GM08714 (cell line): ENCODE data around the gene FAM181B.
"Not testable (repeated sequence)": the region's sequence is repeated elsewhere in the genome, so short reads cannot be mapped to it uniquely, and the experiment has no call there.

Experiments used
- H3K4me3 ChIP-seq: fragments of 200-500 bp; sonication (Bioruptor generic); 2 replicates; pipeline ENCODE4 v1.5.1; 2014; ENCODE audit warnings: mild to moderate bottlenecking, low read length, inconsistent platforms
- ZNF274 ChIP-seq: IDR thresholded peaks from 2 replicates; pipeline ENCODE4 v1.6.1; 2012; ENCODE audit warnings: mild to moderate bottlenecking, low read depth, low read length

FAM181B gene

GRCh38 chr11:82719361-82720105 lies 14.1 kb downstream of the FAM181B start:
- H3K4me3 ChIP-seq, result no peak overlapping the region
- TF ChIP-seq ZNF274, result no peak

GRCh38 chr11:82718821-82719220 lies 14.8 kb downstream of the FAM181B start:
- H3K4me3 ChIP-seq, result no peak overlapping the region
- TF ChIP-seq ZNF274, result no peak

GRCh38 chr11:82718307-82718706 lies 15.4 kb downstream of the FAM181B start:
- H3K4me3 ChIP-seq, result no peak overlapping the region
- TF ChIP-seq ZNF274, result no peak

- no peak for TF ChIP-seq ZNF274
- H3K4me3 ChIP-seq, result no peak overlapping the region
These were observed 19.1 kb downstream of the FAM181B start for GRCh38 chr11:82714346-82715174.

- TF ChIP-seq ZNF274, result no peak
- H3K4me3 ChIP-seq, result no peak overlapping the region
These were observed 22.0 kb downstream of the FAM181B start for GRCh38 chr11:82711648-82712047.

GRCh38 chr11:82703796-82704195 lies 29.9 kb downstream of the FAM181B start:
- TF ChIP-seq ZNF274, result no peak
- H3K4me3 ChIP-seq, result no peak overlapping the region

- no peak for TF ChIP-seq ZNF274
- no peak overlapping the region for H3K4me3 ChIP-seq
These were observed 30.4 kb downstream of the FAM181B start for GRCh38 chr11:82703226-82703625.

GRCh38 chr11:82701847-82702520 lies 31.7 kb downstream of the FAM181B start:
- H3K4me3 ChIP-seq, result no peak overlapping the region
- no peak for TF ChIP-seq ZNF274

GRCh38 chr11:82698576-82699352 lies 34.9 kb downstream of the FAM181B start:
- TF ChIP-seq ZNF274, result no peak

GRCh38 chr11:82692981-82693380 lies 40.7 kb downstream of the FAM181B start:
- no peak for TF ChIP-seq ZNF274
- H3K4me3 ChIP-seq, result no peak overlapping the region

More at GRCh38 chr11:82698576-82699352, 34.9 kb downstream of the FAM181B start:
- H3K4me3 ChIP-seq, result no peak overlapping the region

GRCh38 chr11:82689347-82689746 lies 44.3 kb downstream of the FAM181B start:
- H3K4me3 ChIP-seq, result not testable (repeated sequence)

GRCh38 chr11:82686211-82686610 lies 47.5 kb downstream of the FAM181B start:
- no peak for TF ChIP-seq ZNF274
- H3K4me3 ChIP-seq, result no peak overlapping the region

GRCh38 chr11:82683029-82683428 lies 50.6 kb downstream of the FAM181B start:
- TF ChIP-seq ZNF274, result no peak
- no peak overlapping the region for H3K4me3 ChIP-seq
